ENCODE measurements around the gene BRINP2.
"Not testable (repeated sequence)": the region's sequence is repeated elsewhere in the genome, so short reads cannot be mapped to it uniquely, and the experiment has no call there.

Gene BRINP2

GRCh38 chr1:177311111-177311510 is 140.4 kb downstream of the BRINP2 start:
- no peaks in the 10 kb centered on the region for H3K36me3 Mint-ChIP-seq
- H3K27me3 Mint-ChIP-seq: no peaks in the 10 kb centered on the region
- H3K4me1 Mint-ChIP-seq: no peaks in the 10 kb centered on the region
- ATAC-seq (ENCODE audit: low read depth) (no peak), DNase-seq (ENCODE audit: low spot score in 2 of 2) (no peak)
- H3K4me3 Mint-ChIP-seq: no peak overlapping the region
- H3K27ac Mint-ChIP-seq: no peak overlapping the region
- H3K9me3 Mint-ChIP-seq: peaks cover 1% of the 10 kb centered on the region

- H3K27ac Mint-ChIP-seq: no peak overlapping the region
- no peak for ATAC-seq (ENCODE audit: low read depth)
- no peaks in the 10 kb centered on the region for H3K36me3 Mint-ChIP-seq
- H3K27me3 Mint-ChIP-seq: no peaks in the 10 kb centered on the region
- H3K4me1 Mint-ChIP-seq: no peaks in the 10 kb centered on the region
- no peak overlapping the region for H3K4me3 Mint-ChIP-seq
- peaks cover 1% of the 10 kb centered on the region for H3K9me3 Mint-ChIP-seq
- no peak for DNase-seq (ENCODE audit: low spot score in 2 of 2)
Measured at GRCh38 chr1:177311586-177311985, 140.8 kb downstream of the BRINP2 start.

GRCh38 chr1:177315261-177315660 is 144.5 kb downstream of the BRINP2 start:
- no peak overlapping the region for H3K27ac Mint-ChIP-seq
- no peaks in the 10 kb centered on the region for H3K36me3 Mint-ChIP-seq
- peaks cover 3% of the 10 kb centered on the region for H3K9me3 Mint-ChIP-seq
- ATAC-seq (ENCODE audit: low read depth): no peak
- H3K4me3 Mint-ChIP-seq: no peak overlapping the region
- DNase-seq (ENCODE audit: low spot score in 2 of 2): no peak
- H3K27me3 Mint-ChIP-seq: no peaks in the 10 kb centered on the region
- H3K4me1 Mint-ChIP-seq: no peaks in the 10 kb centered on the region

- Mint-ChIP-seq H3K4me1 (no peaks in the 10 kb centered on the region), H3K9me3 (peaks cover 3% of the 10 kb centered on the region), H3K27me3 (no peaks in the 10 kb centered on the region), H3K4me3 (no peak overlapping the region), H3K27ac (no peak overlapping the region), H3K36me3 (no peaks in the 10 kb centered on the region)
- no peak for ATAC-seq (ENCODE audit: low read depth)
- DNase-seq (ENCODE audit: low spot score in 2 of 2): no peak
Measured at GRCh38 chr1:177315761-177316160, 145.0 kb downstream of the BRINP2 start.

GRCh38 chr1:177321434-177321833 is 150.7 kb downstream of the BRINP2 start:
- not testable (repeated sequence) for H3K4me3 Mint-ChIP-seq; DNase-seq (ENCODE audit: low spot score in 2 of 2); H3K36me3 Mint-ChIP-seq; H3K27me3 Mint-ChIP-seq; H3K27ac Mint-ChIP-seq; ATAC-seq (ENCODE audit: low read depth); H3K4me1 Mint-ChIP-seq; H3K9me3 Mint-ChIP-seq

GRCh38 chr1:177328251-177328650 is 157.5 kb downstream of the BRINP2 start:
- no peak for ATAC-seq (ENCODE audit: low read depth)
- H3K27ac Mint-ChIP-seq: no peak overlapping the region
- no peaks in the 10 kb centered on the region for H3K4me1 Mint-ChIP-seq
- H3K4me3 Mint-ChIP-seq: no peak overlapping the region
- no peak for DNase-seq (ENCODE audit: low spot score in 2 of 2)
- peaks cover 3% of the 10 kb centered on the region for H3K9me3 Mint-ChIP-seq
- no peaks in the 10 kb centered on the region for H3K27me3 Mint-ChIP-seq
- no peaks in the 10 kb centered on the region for H3K36me3 Mint-ChIP-seq

- ATAC-seq (ENCODE audit: low read depth) (no peak), DNase-seq (ENCODE audit: low spot score in 2 of 2) (no peak)
- Mint-ChIP-seq H3K27ac (no peak overlapping the region), H3K27me3 (no peaks in the 10 kb centered on the region), H3K4me1 (no peaks in the 10 kb centered on the region), H3K36me3 (no peaks in the 10 kb centered on the region), H3K4me3 (no peak overlapping the region), H3K9me3 (no peaks in the 10 kb centered on the region)
Measured at GRCh38 chr1:177329871-177330270, 159.1 kb downstream of the BRINP2 start.
